HepG2 (cell line): ENCODE measurements around the gene TGFBR1. TPM values are rescaled to one million over a fixed set of nuclear protein-coding genes. Genes with fewer than 3 reads are reported as not detected.

Experiments used
- ATAC-seq: fragments of 200-7000 bp; cut with Tn5 transposase; 3 replicates; pipeline ENCODE4 v1.9.1; 2020; ENCODE audit warnings: mild to moderate bottlenecking, moderate library complexity
- BruUV-seq: library from RNA; stranded (reverse); fragments of 400-500 nt; replicated peaks from 2 replicates; lab custom pipeline; 2021; lab: Mats Ljungman, UMichigan
- CTCF ChIA-PET: fragments of 300-600 bp; formaldehyde crosslinking; extraction: SDS; loops from one replicate; lab custom pipeline; 2021; ENCODE audit warnings: low total read pairs, inconsistent platforms, low intra/inter-chr PET ratio; lab: Yijun Ruan, JAX
- POLR2A ChIA-PET: fragments of 350-600 bp; sonication (Branson Sonifier 250); formaldehyde crosslinking; loops from one replicate; lab custom pipeline; 2020; ENCODE audit warnings: antibody characterized with exemption, inconsistent platforms; lab: Yijun Ruan, JAX
- DNase-seq: peaks from one replicate; pipeline ENCODE4 v3.0.0-alpha.2; 2015; ENCODE audit warnings: low spot score
- FAIRE-seq: peaks from 3 replicates; lab custom pipeline; 2011; peaks lifted over from hg19 to GRCh38; lab: Jason Lieb, UNC
- H2AFZ ChIP-seq: one replicate; pipeline ENCODE4 v1.6.1; 2011; ENCODE audit warnings: low read length, inconsistent platforms
- H3K27ac ChIP-seq: fragments of 300-600 bp; 3 replicates; pipeline ENCODE4 v1.8.0; 2011; ENCODE audit warnings: mixed run types, mild to moderate bottlenecking, mixed read lengths, low read length, inconsistent platforms; ENCODE audit not compliant: insufficient read depth; ENCODE audit errors: extremely low read length
- H3K27me3 ChIP-seq, 2 experiments: fragments of 200-600 bp in 1 of 2; 2 replicates in 1 of 2; 3 replicates in 1 of 2; pipeline versions ENCODE4 v1.6.0 to v1.8.0; 2011; ENCODE audit warnings: low read length in 2 of 2, mild to moderate bottlenecking in 2 of 2, moderate library complexity in 2 of 2, inconsistent platforms in 1 of 2; ENCODE audit not compliant: insufficient read depth in 2 of 2, control insufficient read depth in 1 of 2
- H3K36me3 ChIP-seq, 2 experiments: fragments of 200-600 bp in 1 of 2; replicated peaks in 1 of 2; 2 replicates in 1 of 2; 3 replicates in 1 of 2; pipeline versions ENCODE4 v1.5.1 to v1.8.0; 2011; ENCODE audit warnings: low read length in 2 of 2, inconsistent platforms in 1 of 2; ENCODE audit not compliant: insufficient read depth in 2 of 2, control insufficient read depth in 1 of 2
- H3K4me1 ChIP-seq: 2 replicates; pipeline ENCODE4 v1.5.1; 2012; ENCODE audit warnings: low read length, inconsistent platforms; ENCODE audit not compliant: insufficient read depth
- H3K4me2 ChIP-seq: 2 replicates; pipeline ENCODE4 v1.6.0; 2011; ENCODE audit warnings: low read depth, low read length, inconsistent platforms
- H3K4me3 ChIP-seq, 3 experiments: fragments of 200-600 bp in 1 of 3; sonication (generic), shearing (Covaris generic) in 1 of 3; replicated peaks in 1 of 3; 2 replicates each; pipeline ENCODE4 v1.5.1; 2011 to 2016; ENCODE audit warnings: low read length in 3 of 3, inconsistent platforms in 2 of 3, low read depth in 2 of 3, mild to moderate bottlenecking in 2 of 3, control low read depth in 1 of 3, mixed read lengths in 1 of 3; ENCODE audit not compliant: insufficient read depth in 1 of 3
- H3K79me2 ChIP-seq: one replicate; pipeline ENCODE4 v1.6.1; 2011; ENCODE audit warnings: low read length, inconsistent platforms; ENCODE audit not compliant: insufficient read depth
- H3K9ac ChIP-seq: 2 replicates; pipeline ENCODE4 v1.6.0; 2011; ENCODE audit warnings: mild to moderate bottlenecking, low read depth, low read length, inconsistent platforms; ENCODE audit not compliant: insufficient read depth
- H3K9me3 ChIP-seq: 2 replicates; pipeline ENCODE4 v1.5.1; 2012; ENCODE audit warnings: mild to moderate bottlenecking, low read length
- H4K20me1 ChIP-seq: 2 replicates; pipeline ENCODE4 v1.6.0; 2011; ENCODE audit warnings: inconsistent platforms, mild to moderate bottlenecking, low read length, moderate library complexity; ENCODE audit not compliant: insufficient read depth
- ATF7 ChIP-seq, 2 experiments: fragments of 450-650 bp in 1 of 2; sonication (generic) in 1 of 2; formaldehyde crosslinking in 1 of 2; IDR thresholded peaks; 2 replicates each; pipeline versions ENCODE4 v1.4.0 to v1.6.1; 2016 to 2020; ENCODE audit warnings: antibody characterized with exemption in 1 of 2, mild to moderate bottlenecking in 1 of 2, missing genetic modification reagents in 1 of 2
- CREB1 ChIP-seq, 2 experiments: fragments of 450-650 bp in 1 of 2; IDR thresholded peaks; 2 replicates each; pipeline ENCODE4 v1.6.1; 2016 to 2017; ENCODE audit warnings: control low read depth in 1 of 2, mild to moderate bottlenecking in 1 of 2, missing compliant biosample characterization in 1 of 2, missing genetic modification characterization in 1 of 2
- EED ChIP-seq: sonication (generic); formaldehyde crosslinking; IDR thresholded peaks from 2 replicates; pipeline ENCODE4 v1.5.0; 2020; ENCODE audit warnings: mild to moderate bottlenecking, missing genetic modification reagents
- ETV5 ChIP-seq: IDR thresholded peaks from 2 replicates; pipeline ENCODE4 v1.6.1; 2018; ENCODE audit warnings: missing biosample characterization, missing genetic modification reagents, inconsistent platforms, borderline replicate concordance
- FOXO1 ChIP-seq: sonication (generic); formaldehyde crosslinking; IDR thresholded peaks from 2 replicates; pipeline ENCODE4 v1.4.0; 2020; ENCODE audit warnings: missing genetic modification reagents
- HIVEP1 ChIP-seq: sonication (generic); formaldehyde crosslinking; IDR thresholded peaks from 2 replicates; pipeline ENCODE4 v1.4.0; 2020; ENCODE audit warnings: mild to moderate bottlenecking, missing genetic modification reagents
- HNF4A ChIP-seq: sonication (generic); formaldehyde crosslinking; IDR thresholded peaks from 2 replicates; pipeline ENCODE4 v1.4.0; 2020; ENCODE audit warnings: missing genetic modification reagents
- IRF2 ChIP-seq: IDR thresholded peaks from 2 replicates; pipeline ENCODE4 v1.6.1; 2018; ENCODE audit warnings: missing genetic modification reagents, missing compliant biosample characterization
- NRL ChIP-seq: sonication (generic); formaldehyde crosslinking; IDR thresholded peaks from 2 replicates; pipeline ENCODE4 v1.5.0; 2020; ENCODE audit warnings: missing genetic modification reagents, mild to moderate bottlenecking, moderate library complexity, borderline replicate concordance
- POLR2AphosphoS5 ChIP-seq: IDR thresholded peaks from 2 replicates; pipeline ENCODE4 v1.6.1; 2012; ENCODE audit warnings: low read depth, low read length
- RARA ChIP-seq: IDR thresholded peaks from 2 replicates; pipeline ENCODE4 v1.6.1; 2016; ENCODE audit warnings: missing genetic modification reagents, missing compliant biosample characterization
- RBFOX2 ChIP-seq: fragments of 200-400 bp; formaldehyde crosslinking; IDR thresholded peaks from 2 replicates; pipeline ENCODE4 v1.6.1; 2017; ENCODE audit warnings: low read depth, mild to moderate bottlenecking, low read length
- SUZ12 ChIP-seq: fragments of 150-350 bp; IDR thresholded peaks from 2 replicates; pipeline ENCODE4 v1.6.1; 2014; ENCODE audit warnings: low read depth, low read length
- TP53 ChIP-seq: sonication (generic); formaldehyde crosslinking; conservative IDR thresholded peaks from 2 replicates; pipeline ENCODE4 v1.4.0; 2020; ENCODE audit warnings: missing genetic modification reagents
- ZBTB43 ChIP-seq: sonication (generic); formaldehyde crosslinking; conservative IDR thresholded peaks from 2 replicates; pipeline ENCODE4 v1.4.0; 2020; ENCODE audit warnings: missing genetic modification reagents
- ZFP90 ChIP-seq: sonication (generic); formaldehyde crosslinking; IDR thresholded peaks from 2 replicates; pipeline ENCODE4 v1.8.0; 2022; ENCODE audit warnings: missing genetic modification reagents, mild to moderate bottlenecking, inconsistent platforms, borderline replicate concordance
- ZFYVE20 ChIP-seq: sonication (generic); formaldehyde crosslinking; IDR thresholded peaks from 2 replicates; pipeline ENCODE4 v1.8.0; 2023; ENCODE audit warnings: low read depth, mild to moderate bottlenecking, moderate library complexity, missing genetic modification reagents, borderline replicate concordance
- ZNF224 ChIP-seq: sonication (generic); formaldehyde crosslinking; IDR thresholded peaks from 2 replicates; pipeline ENCODE4 v1.5.0; 2020; ENCODE audit warnings: mild to moderate bottlenecking, missing genetic modification reagents
- ZNF24 ChIP-seq: fragments of 450-650 bp; IDR thresholded peaks from 2 replicates; pipeline ENCODE4 v1.6.1; 2017; ENCODE audit warnings: antibody characterized with exemption, mild to moderate bottlenecking
- ZNF329 ChIP-seq: sonication (generic); formaldehyde crosslinking; IDR thresholded peaks from 2 replicates; pipeline ENCODE4 v1.9.0; 2021; ENCODE audit warnings: low read depth, mild to moderate bottlenecking, missing genetic modification reagents
- ZNF350 ChIP-seq: sonication (generic); formaldehyde crosslinking; IDR thresholded peaks from 2 replicates; pipeline ENCODE4 v1.4.0; 2020; ENCODE audit warnings: mild to moderate bottlenecking, low read depth, missing genetic modification reagents, borderline replicate concordance
- ZNF484 ChIP-seq: sonication (generic); formaldehyde crosslinking; IDR thresholded peaks from 2 replicates; pipeline ENCODE4 v1.5.1; 2020; ENCODE audit warnings: mild to moderate bottlenecking, low read depth, missing genetic modification reagents, borderline replicate concordance
- ZNF501 ChIP-seq: sonication (generic); formaldehyde crosslinking; IDR thresholded peaks from 2 replicates; pipeline ENCODE4 v1.5.1; 2020; ENCODE audit warnings: mild to moderate bottlenecking, moderate library complexity, missing genetic modification reagents
- ZSCAN20 ChIP-seq: sonication (generic); formaldehyde crosslinking; IDR thresholded peaks from 2 replicates; pipeline ENCODE4 v1.4.0; 2020; ENCODE audit warnings: missing genetic modification reagents, mild to moderate bottlenecking, borderline replicate concordance
- WGBS: methylation state at CpG from one replicate; pipeline ENCODE4 v1.1.6; 2017; ENCODE audit warnings: low lambda C conversion rate; 5-methylcytosine and 5-hydroxymethylcytosine counted together
- in situ Hi-C: cut with HindIII; loops from 2 replicates; pipeline ENCODE4 v1.10.0; 2017; ENCODE audit warnings: low pct_unique_long_range_greater_than_20kb; ENCODE audit not compliant: extremely low pct_ligation_motif_present
- intact Hi-C: fragments of 100-400 bp; cut with micrococcal nuclease; formaldehyde crosslinking; loops from one replicate; pipeline ENCODE4 v1.10.0; 2022; ENCODE audit not compliant: unreplicated experiment
- polyA plus RNA-seq, 8 experiments: library from polyadenylated mRNA; depleted of rRNA in 3 of 8; stranded (reverse) in 7 of 8; unstranded in 1 of 8; fragments of >200 nt; fragmentation: Illumina TruSeq in 4 of 8; extraction: Trizol in 4 of 8; gene quantifications; 2 replicates each; pipeline versions ENCODE4 v1.2.1 to v1.2.3, GENCODE V29; 2011 to 2016; ENCODE audit warnings: low read depth in 4 of 8, missing spikeins in 1 of 8, mixed read lengths in 1 of 8; ENCODE audit not compliant: insufficient read depth in 1 of 8
- total RNA-seq, 5 experiments: library from RNA; depleted of rRNA; stranded (reverse); fragments of >200 nt; fragmentation: Illumina TruSeq; extraction: Trizol; gene quantifications; 2 replicates each; pipeline ENCODE4 v1.2.3, GENCODE V29; 2016; ENCODE audit warnings: low read depth in 1 of 5

The TGFBR1 gene
- total and polyA plus RNA-seq, 2 of the 13 experiments (the other 11 are each of a cell fraction or from before 2014, with no cell fraction given): 16.8 to 23.9 TPM

DNA sequence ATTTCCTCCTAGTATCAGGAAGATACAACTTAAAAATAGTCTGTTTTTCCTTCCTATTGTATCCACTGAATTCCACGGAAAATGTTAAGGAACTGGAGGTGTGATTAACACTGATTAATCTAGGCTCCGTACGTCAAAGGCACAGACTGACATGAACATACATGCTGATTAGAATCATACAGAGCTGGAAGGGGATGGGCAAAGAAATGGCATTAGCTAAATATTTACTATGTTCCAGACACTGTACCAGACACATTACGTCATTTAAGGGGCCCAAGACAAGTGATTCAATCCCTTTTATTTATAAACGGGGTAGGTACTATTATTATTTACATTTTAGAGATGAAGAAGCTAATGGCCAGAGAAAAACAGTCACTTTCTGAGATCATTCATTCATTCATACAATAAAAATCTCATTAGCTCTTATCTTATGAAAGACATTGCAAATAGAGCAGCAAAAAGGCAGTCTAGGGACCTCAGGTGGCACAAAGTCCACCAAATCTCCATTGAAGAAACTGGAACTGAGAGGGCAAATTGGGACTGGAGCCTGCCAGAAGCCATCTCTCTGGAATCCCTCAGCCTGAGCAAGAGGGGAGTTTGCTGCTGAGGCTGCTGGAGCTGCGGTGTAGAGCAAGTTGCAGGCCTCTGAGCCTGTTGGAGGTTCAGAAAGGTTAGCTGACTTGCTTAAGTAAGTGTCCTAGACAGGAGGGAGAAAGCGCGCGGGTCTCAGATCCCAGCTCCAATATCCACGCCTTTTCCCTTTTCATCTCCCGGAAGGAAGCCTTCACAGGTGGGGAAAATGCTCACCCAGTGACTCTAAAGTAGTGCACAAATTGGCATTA, 1.6 kb upstream of the TGFBR1 start:
- CTCF ChIA-PET: no interaction called here
- ATAC-seq: no peak
- Histone ChIP-seq H3K9ac (no peak overlapping the region), H3K79me2 (peaks cover 15% of the 10 kb centered on the region), H4K20me1 (no peaks in the 10 kb centered on the region), H3K27me3 (no peaks in the 10 kb centered on the region; a peak in 1 of 5 replicates), H3K36me3 (no peaks in the 10 kb centered on the region), H3K4me3 (peak overlapping the region in 2 of 3 experiments; percentile 5 to 78; a peak in 1 of 6 replicates), H2AFZ (no peak overlapping the region), H3K4me2 (peak overlapping the region; percentile 100), H3K27ac (no peak overlapping the region), H3K4me1 (peaks cover 41% of the 10 kb centered on the region), H3K9me3 (no peaks in the 10 kb centered on the region)
- no peak for FAIRE-seq
- BruUV-seq: no TSS peak
- in situ Hi-C loops (no loop called here), intact Hi-C loops (no loop called here)
- TF ChIP-seq ZNF329 (CRISPR knock-in tag) (no peak), TP53 (no peak), ZSCAN20 (CRISPR knock-in tag) (no peak), ZBTB43 (CRISPR knock-in tag) (no peak), RBFOX2 (no peak), POLR2AphosphoS5 (no peak), ZNF224 (CRISPR knock-in tag) (no peak), NRL (CRISPR knock-in tag) (no peak), ZNF484 (CRISPR knock-in tag) (no peak), ZNF350 (0 out of 2 replicates have a peak, but pooled peaks have one; percentile 2), HIVEP1 (CRISPR knock-in tag) (no peak), SUZ12 (no peak), RARA (CRISPR knock-in tag) (no peak), ATF7 (IDR thresholded peaks at IDR 0.05) (peak; percentile 90), ATF7 (CRISPR knock-in tag; IDR thresholded peaks at IDR 0.05) (no peak), ZNF501 (CRISPR knock-in tag) (no peak), IRF2 (CRISPR knock-in tag) (no peak), ZFP90 (CRISPR knock-in tag) (no peak), EED (CRISPR knock-in tag) (no peak), ZNF24 (0 out of 2 replicates have a peak, but pooled peaks have one; percentile 27), ETV5 (CRISPR knock-in tag) (no peak), FOXO1 (CRISPR knock-in tag) (no peak), ZFYVE20 (CRISPR knock-in tag) (no peak), CREB1 (IDR thresholded peaks at IDR 0.05) (0 out of 2 replicates have a peak, but pooled peaks have one; percentile 15), CREB1 (CRISPR knock-in tag; IDR thresholded peaks at IDR 0.05) (0 out of 2 replicates have a peak, but pooled peaks have one; percentile 43), HNF4A (CRISPR knock-in tag) (0 out of 2 replicates have a peak, but pooled peaks have one; percentile 23)
- 50% methylated on average over 10 of the region's 11 CpGs for WGBS
- no peak for DNase-seq
- POLR2A ChIA-PET: interaction anchor here (1.3 to 1.9 kb wide), 2 partner anchors 118 to 804 kb away, joined by 3 to 7 read pairs; partner anchors contain the start of genes ALG2 and SEC61B
